HG03571 (cell line): Measurements from ENCODE around the gene CHST11.

Source experiments
- ATAC-seq: cut with Tn5 transposase; IDR thresholded peaks from one replicate; pipeline ENCODE4 v1.9.1; 2021; ENCODE audit not compliant: unreplicated experiment

CHST11 gene

DNA sequence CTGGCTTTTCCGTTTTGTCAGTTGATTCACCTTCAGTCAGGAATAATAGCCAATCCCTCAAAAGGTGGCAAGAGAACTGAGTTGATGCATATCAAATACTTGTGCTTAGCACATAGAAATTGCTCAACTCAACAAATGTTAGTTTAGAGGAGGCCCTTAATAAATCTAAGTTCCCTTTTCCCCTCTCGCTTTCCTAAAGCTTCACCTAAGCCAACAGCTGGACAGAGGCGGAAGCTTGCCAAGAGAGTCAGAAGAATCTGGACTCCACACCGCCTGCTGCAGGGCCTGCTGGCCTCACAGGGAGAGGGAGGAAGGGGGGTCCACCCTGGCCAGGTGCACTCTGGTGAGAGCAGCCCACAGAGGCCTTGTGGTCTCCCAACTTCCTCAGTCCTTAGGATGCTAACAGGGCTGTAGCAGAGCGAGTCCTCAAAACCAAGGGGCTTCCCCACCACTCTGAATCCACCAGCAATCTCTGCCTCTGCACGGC, 213.1 kb downstream of the CHST11 start:
- peak; percentile 52 for ATAC-seq

DNA sequence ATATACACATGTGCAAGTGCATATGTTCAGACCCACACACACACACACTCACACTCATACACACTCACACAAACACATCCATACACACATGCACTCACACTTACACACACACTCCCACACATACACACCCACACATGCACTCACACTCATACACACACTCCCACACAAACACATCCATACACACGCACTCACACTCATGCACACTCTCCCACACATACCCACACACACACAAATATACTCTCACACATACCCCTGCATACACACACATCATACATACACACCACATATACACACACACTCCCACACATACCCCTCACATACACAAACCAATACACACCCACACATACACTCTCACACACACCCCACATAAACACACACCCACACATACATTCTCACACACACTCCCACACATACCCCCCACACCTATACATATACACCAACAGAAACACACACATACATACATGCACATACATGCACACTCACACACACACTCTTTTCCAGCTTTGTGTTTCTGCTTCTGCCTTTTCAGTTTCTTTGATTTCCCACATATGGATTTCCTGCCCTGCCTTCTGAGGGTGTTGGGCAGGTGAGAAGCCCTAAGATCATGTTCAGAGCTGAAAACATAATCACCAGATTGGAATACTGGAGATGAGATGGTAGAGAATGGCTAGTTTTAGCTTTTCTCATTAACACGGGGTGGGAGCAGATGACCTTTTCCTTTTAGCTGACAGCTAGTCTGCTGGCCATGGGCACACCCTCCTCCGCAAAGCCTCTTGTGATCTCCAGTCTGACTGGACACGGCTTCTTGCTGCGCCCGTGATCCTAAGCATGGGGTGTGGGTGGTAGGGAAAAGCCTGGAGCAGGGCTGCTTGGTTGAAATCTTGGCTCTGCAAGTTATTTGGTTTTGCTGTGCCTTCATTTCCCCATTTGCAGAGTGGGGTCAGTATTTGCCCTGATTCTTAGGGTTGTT, 214.0 kb downstream of the CHST11 start:
- no peak for ATAC-seq

DNA sequence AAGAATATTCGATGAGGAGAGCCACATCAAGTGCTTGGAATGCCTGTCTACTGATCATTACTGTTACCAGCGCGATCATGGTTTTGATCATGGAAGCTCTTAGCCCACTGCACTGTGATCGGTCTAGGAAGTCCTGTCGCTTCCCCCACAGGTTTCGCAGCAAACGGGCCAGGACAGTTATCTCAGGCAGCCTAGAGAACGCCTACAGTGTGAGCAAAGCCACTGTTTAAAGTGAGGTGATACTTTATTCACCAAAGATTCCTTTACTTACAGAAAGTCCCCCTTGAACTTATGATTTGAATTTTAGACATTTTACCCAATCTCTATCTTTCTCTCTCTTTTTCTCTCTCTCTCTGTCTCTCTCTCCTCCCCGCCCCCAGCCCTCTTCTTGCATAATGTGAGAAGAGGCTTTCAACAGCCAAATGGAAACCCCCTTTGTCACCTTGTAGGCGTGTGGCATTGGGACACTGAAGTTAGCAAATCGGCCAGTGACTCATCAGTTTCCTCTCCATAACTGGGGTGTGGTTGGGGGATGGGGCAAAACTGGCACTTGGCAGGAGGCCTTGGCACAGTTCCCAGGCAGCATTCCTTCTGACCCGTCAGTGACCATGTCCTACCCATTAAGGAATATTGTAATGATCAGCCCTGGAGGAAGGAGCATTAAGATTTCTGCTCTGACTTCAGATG, 214.8 kb downstream of the CHST11 start:
- peak; percentile 72 for ATAC-seq

DNA sequence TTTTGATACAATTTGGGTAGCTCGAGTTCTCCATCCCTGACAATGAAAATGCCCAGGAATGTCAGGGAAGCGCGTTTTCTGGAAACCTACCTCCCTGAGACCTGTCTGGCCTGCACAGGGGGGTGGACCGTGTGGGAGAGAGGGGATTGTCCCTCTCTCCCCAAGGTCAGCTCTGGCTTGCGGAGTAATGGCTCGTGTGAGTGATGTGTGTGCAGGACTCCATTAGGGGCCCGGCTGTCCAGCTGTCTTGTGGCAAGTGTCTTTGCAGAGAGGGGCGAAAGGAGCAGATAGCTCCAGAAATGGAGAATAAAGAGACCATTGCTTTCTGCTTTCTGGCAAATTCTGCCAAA, 215.3 kb downstream of the CHST11 start:
- ATAC-seq: no peak

DNA sequence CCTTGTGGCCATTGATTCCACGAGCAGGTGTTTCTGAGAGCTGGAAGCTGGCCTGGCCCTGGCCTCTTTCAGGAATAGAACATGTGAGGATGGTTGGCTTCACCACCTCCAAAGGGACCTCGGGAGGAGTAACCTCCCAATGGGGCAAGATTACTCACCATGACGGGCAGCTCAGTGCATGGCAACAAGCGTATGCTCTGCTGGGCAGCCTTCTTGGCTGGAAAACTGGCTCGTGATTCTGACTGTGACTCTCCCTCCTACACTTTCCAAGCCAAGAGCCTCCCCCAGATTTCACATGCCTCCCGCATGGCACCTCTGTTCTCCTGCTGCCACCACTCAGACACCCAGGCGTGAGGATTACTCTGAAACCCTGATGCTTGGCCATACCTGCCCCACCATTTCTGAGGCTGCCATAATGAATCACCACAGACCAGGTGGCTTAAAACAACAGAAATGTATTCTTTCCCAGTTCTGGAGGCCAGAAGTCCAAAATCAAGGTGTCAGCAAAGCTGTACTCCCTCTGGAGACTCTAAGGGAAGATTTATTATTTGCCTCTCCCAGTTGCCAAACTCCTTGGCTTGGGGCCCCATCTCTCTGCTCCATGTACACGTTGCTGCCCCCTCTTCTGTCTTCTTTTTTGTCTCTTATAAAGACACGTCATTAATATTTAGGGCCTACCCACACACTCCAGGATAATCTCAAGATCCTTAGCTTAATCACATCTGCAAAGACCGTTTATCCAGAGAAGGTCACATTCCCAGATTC, 215.9 kb downstream of the CHST11 start:
- ATAC-seq: no peak

GRCh38 chr12:104673294-104673693, 216.5 kb downstream of the CHST11 start:
- ATAC-seq: no peak

DNA sequence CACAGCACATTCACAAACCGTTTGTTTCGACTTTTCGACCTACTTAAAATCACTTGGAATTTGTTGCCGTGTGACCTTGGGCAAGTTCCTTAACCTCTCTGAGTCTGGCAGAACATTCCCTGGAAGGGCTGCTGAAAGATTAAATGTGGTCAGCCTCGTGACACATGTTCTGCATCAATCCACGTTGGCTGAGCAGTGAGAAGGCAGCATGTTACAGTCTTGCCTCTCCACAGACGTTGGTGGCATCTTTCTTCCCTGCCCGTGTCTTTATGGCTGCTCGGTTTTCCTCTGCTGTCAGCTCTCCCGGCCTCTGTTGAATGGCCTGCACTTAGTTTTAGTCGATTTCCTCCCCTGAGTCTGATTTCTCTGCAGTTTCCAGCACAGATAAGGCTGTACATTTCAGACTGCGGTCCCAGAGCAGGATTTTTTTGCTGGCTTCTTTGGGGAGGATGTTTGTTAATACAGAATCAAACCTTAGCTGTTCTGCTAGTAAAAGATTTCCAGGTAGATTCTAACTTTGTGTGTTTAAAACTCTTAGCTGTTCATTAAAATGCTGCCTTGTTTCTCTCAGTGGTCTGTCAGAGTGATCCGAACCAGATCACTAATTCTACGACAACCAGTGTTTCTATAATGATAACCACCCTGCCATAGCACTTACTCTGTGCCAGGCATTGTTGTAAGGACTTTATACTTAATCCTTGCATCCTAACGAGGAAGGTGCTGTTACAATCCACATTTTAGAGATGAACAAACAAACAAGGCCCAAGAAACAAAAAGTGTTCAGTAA, 217.1 kb downstream of the CHST11 start:
- no peak for ATAC-seq

DNA sequence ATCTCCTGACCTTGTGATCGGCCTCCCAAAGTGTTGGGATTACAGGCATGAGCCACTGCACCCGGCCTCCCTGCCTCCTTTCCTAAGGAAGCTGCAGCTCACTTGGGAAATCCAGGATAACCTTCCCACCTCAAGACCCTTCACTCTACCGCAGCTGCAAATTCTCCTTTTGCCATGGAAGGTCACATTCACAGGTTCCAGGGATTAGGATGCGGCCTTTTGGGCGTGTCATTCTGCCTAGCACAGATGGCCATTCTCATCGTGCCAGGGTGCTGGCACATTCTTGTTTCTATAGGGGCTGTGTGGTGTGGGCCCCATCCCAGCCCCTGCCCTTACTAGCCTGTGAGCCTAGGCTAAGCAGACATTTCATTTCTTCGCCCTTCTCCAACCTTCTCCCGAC, 219.9 kb downstream of the CHST11 start:
- no peak for ATAC-seq

- ATAC-seq: no peak
Measured at GRCh38 chr12:104677441-104678089, 220.8 kb downstream of the CHST11 start.

GRCh38 chr12:104680070-104680469, 223.3 kb downstream of the CHST11 start:
- ATAC-seq: peak; percentile 53

GRCh38 chr12:104680491-104680890, 223.7 kb downstream of the CHST11 start:
- no peak for ATAC-seq

DNA sequence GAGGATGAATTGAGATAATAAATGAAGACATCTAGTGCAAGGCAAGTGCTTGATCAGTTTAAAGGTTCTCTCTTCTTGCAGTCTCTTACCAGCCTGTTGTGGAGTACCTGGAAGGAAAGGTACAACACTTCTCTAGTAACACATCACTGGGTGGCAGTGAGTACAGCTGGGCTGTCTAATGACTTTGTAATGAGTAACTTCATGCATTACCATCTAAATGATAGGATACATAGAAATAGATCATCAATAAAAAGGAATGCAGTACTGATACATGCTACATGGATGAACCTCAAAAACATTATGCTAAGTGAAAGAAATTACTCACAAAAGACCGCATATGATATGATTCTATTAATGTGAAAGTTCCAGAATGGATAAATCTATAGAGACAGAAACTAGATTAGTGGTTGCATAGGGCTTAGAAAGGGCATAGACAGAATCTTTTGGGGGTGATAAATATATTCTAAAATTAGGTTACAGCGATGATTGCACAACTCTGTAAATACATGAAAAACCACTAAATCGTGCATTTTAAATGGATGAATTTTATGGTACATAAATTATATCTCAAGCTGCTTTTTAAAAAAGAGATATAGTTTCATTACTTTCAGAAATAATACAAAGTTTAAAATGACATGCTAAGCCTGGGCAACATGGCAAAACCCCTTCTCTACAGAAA, 224.4 kb downstream of the CHST11 start:
- no peak for ATAC-seq

- peak; percentile 48 for ATAC-seq
Measured at GRCh38 chr12:104682790-104683279, 226.1 kb downstream of the CHST11 start.

- no peak for ATAC-seq
Measured at GRCh38 chr12:104683831-104684503, 227.2 kb downstream of the CHST11 start.

- no peak for ATAC-seq
Measured at GRCh38 chr12:104684884-104685283, 228.1 kb downstream of the CHST11 start.

DNA sequence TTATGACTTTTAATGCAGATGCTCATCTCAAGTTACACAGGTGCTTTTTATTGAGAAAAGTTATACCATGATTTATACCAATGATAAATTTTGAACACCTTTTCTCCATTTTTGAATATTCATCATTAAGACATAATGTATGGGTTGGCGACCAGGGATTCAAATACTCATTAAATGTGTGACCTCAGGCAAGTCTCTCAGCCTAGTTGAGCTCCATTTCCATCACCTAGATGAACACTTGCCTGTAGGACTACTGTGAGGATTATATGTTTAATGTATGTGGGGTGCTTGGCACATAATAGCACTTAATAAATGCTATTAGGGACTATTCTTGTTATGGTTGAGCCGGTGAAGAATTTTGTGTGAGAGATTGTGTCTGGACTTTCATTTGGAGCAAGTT, 228.6 kb downstream of the CHST11 start:
- ATAC-seq: no peak

DNA sequence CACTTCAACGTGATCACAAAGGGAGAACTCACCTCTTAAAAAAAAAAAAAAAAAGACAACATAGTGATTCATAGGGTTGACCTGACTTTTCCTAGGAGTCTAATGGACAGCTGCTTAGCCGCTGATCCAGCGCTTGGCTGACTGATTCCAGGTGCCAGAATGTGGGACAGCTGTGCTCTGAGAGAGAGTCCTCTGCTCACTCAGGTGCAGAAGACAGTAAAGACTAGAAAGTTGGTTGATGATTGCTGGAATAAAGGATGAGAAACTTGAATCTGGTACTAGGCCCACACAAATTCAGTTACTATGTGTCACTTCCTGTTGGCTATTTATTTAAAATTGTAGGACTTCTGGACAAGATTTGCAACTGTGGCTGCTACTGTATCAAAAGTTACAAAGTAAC, 229.4 kb downstream of the CHST11 start:
- ATAC-seq: no peak

- no peak for ATAC-seq
Measured at GRCh38 chr12:104687823-104688573, 231.2 kb downstream of the CHST11 start.
